ENCODE measurements around the gene ORC6.

The ORC6 gene

GRCh38 chr16:46737621-46738214, 48.3 kb downstream of the ORC6 start:
- no peak for DNase-seq (ENCODE audit: low read depth)
- TF ChIP-seq CTCF (IDR thresholded peaks at IDR 0.05; ENCODE audit: low read depth, low read length) (no peak), POLR2A (IDR thresholded peaks at IDR 0.05; ENCODE audit: extremely low read depth, insufficient read length) (no peak), MAX (IDR thresholded peaks at IDR 0.05; ENCODE audit: low read depth, low read length) (no peak), MYC (IDR thresholded peaks at IDR 0.05; ENCODE audit: low read depth, low read length) (no peak)
- no peak overlapping the region for H3K4me3 ChIP-seq (ENCODE audit: low read depth, low read length)

GRCh38 chr16:46739934-46740333, 50.5 kb downstream of the ORC6 start:
- H3K4me3 ChIP-seq (ENCODE audit: low read depth, low read length), result no peak overlapping the region
- no peak for DNase-seq (ENCODE audit: low read depth)
- TF ChIP-seq CTCF (IDR thresholded peaks at IDR 0.05; ENCODE audit: low read depth, low read length) (no peak), POLR2A (IDR thresholded peaks at IDR 0.05; ENCODE audit: extremely low read depth, insufficient read length) (no peak), MYC (IDR thresholded peaks at IDR 0.05; ENCODE audit: low read depth, low read length) (no peak), MAX (IDR thresholded peaks at IDR 0.05; ENCODE audit: low read depth, low read length) (no peak)

- peak; percentile 73 for DNase-seq (ENCODE audit: low read depth)
- no peak overlapping the region for H3K4me3 ChIP-seq (ENCODE audit: low read depth, low read length)
- TF ChIP-seq MAX (IDR thresholded peaks at IDR 0.05; ENCODE audit: low read depth, low read length) (no peak), MYC (IDR thresholded peaks at IDR 0.05; ENCODE audit: low read depth, low read length) (no peak), CTCF (IDR thresholded peaks at IDR 0.05; ENCODE audit: low read depth, low read length) (no peak), POLR2A (IDR thresholded peaks at IDR 0.05; ENCODE audit: extremely low read depth, insufficient read length) (no peak)
These were observed 53.8 kb downstream of the ORC6 start for GRCh38 chr16:46743232-46743719.

- no peak for TF ChIP-seq POLR2A (IDR thresholded peaks at IDR 0.05; ENCODE audit: extremely low read depth, insufficient read length)
- no peak for TF ChIP-seq CTCF (IDR thresholded peaks at IDR 0.05; ENCODE audit: low read depth, low read length)
- TF ChIP-seq MYC (IDR thresholded peaks at IDR 0.05; ENCODE audit: low read depth, low read length), result no peak
- no peak for TF ChIP-seq MAX (IDR thresholded peaks at IDR 0.05; ENCODE audit: low read depth, low read length)
- no peak for DNase-seq (ENCODE audit: low read depth)
These were observed 56.2 kb downstream of the ORC6 start for GRCh38 chr16:46745617-46746016.

GRCh38 chr16:46746821-46747776, 57.6 kb downstream of the ORC6 start:
- no peak for DNase-seq (ENCODE audit: low read depth)
- TF ChIP-seq MYC (IDR thresholded peaks at IDR 0.05; ENCODE audit: low read depth, low read length), result no peak
- no peak for TF ChIP-seq POLR2A (IDR thresholded peaks at IDR 0.05; ENCODE audit: extremely low read depth, insufficient read length)
- TF ChIP-seq MAX (IDR thresholded peaks at IDR 0.05; ENCODE audit: low read depth, low read length), result no peak
- TF ChIP-seq CTCF (IDR thresholded peaks at IDR 0.05; ENCODE audit: low read depth, low read length), result no peak
- H3K4me3 ChIP-seq (ENCODE audit: low read depth, low read length), result no peak overlapping the region

More at GRCh38 chr16:46745617-46746016, 56.2 kb downstream of the ORC6 start:
- H3K4me3 ChIP-seq (ENCODE audit: low read depth, low read length), result no peak overlapping the region
